A549 (cell line): ENCODE measurements around the gene YBEY.

Experiments
- CTCF ChIP-seq: fragments of >200 bp; sonication (Bioruptor Twin); formaldehyde crosslinking; IDR thresholded peaks from 3 replicates; pipeline ENCODE4 v1.5.1; 2016
- EP300 ChIP-seq, 2 experiments: fragments of >200 bp; sonication (Bioruptor Twin); formaldehyde crosslinking; IDR thresholded peaks; 2 replicates in 1 of 2; 3 replicates in 1 of 2; pipeline ENCODE4 v1.6.1; 2016 to 2017
- NPAS2 ChIP-seq: fragments of 250-450 bp; sonication (Bioruptor Pico); IDR thresholded peaks from 2 replicates; pipeline ENCODE4 v1.8.0; 2022; ENCODE audit warnings: mild to moderate bottlenecking, moderate library complexity, borderline replicate concordance
- RFX5 ChIP-seq: fragments of 450-650 bp; IDR thresholded peaks from 2 replicates; pipeline ENCODE4 v1.7.1; 2014; ENCODE audit warnings: antibody characterized with exemption, mild to moderate bottlenecking, moderate library complexity

GRCh38 chr21:46317710-46318463 lies 31.7 kb downstream of the YBEY start:
- no peak for TF ChIP-seq NPAS2 (CRISPR knock-in tag)
- no peak for TF ChIP-seq EP300 (IDR thresholded peaks at IDR 0.05)
- no peak for TF ChIP-seq CTCF
- TF ChIP-seq RFX5, result no peak
